HG03521 (cell line): ENCODE data around the gene COPS9.

Source experiments
- ATAC-seq: cut with Tn5 transposase; IDR thresholded peaks from one replicate; pipeline ENCODE4 v1.9.1; 2021; ENCODE audit warnings: mild to moderate bottlenecking, moderate library complexity; ENCODE audit not compliant: unreplicated experiment

The COPS9 gene

GRCh38 chr2:240151477-240152031 is 15.4 kb upstream of the COPS9 start:
- ATAC-seq, result no peak

GRCh38 chr2:240149943-240150784 is 14.1 kb upstream of the COPS9 start:
- ATAC-seq, result no peak

GRCh38 chr2:240147911-240148587 is 11.9 kb upstream of the COPS9 start:
- ATAC-seq, result no peak

- ATAC-seq, result no peak
These were observed 11.3 kb upstream of the COPS9 start for GRCh38 chr2:240147382-240147781.

GRCh38 chr2:240146627-240147278 is 10.6 kb upstream of the COPS9 start:
- no peak for ATAC-seq

GRCh38 chr2:240146141-240146561 is 10.0 kb upstream of the COPS9 start:
- ATAC-seq, result no peak

- no peak for ATAC-seq
These were observed 9.4 kb upstream of the COPS9 start for GRCh38 chr2:240145461-240145860.

GRCh38 chr2:240144649-240145261 is 8.7 kb upstream of the COPS9 start:
- no peak for ATAC-seq

GRCh38 chr2:240143801-240144648 is 7.9 kb upstream of the COPS9 start:
- no peak for ATAC-seq

- ATAC-seq, result no peak
These were observed 7.2 kb upstream of the COPS9 start for GRCh38 chr2:240143276-240143675.

- no peak for ATAC-seq
These were observed 6.8 kb upstream of the COPS9 start for GRCh38 chr2:240142859-240143258.

- ATAC-seq, result no peak
These were observed 6.2 kb upstream of the COPS9 start for GRCh38 chr2:240142256-240142775.

GRCh38 chr2:240141736-240142135 is 5.6 kb upstream of the COPS9 start:
- ATAC-seq, result no peak

- ATAC-seq, result no peak
These were observed 4.8 kb upstream of the COPS9 start for GRCh38 chr2:240140920-240141319.

GRCh38 chr2:240140511-240140910 is 4.4 kb upstream of the COPS9 start, which contains the start of gene OTOS:
Gene OTOS (minus strand): TSS chr2:240140658. CDS start chr2:240140326, 332 bp downstream.
- no peak for ATAC-seq

GRCh38 chr2:240139666-240140393 is 3.7 kb upstream of the COPS9 start:
- ATAC-seq, result no peak

- no peak for ATAC-seq
These were observed 2.9 kb upstream of the COPS9 start for GRCh38 chr2:240139011-240139441.

- no peak for ATAC-seq
These were observed 2.3 kb upstream of the COPS9 start for GRCh38 chr2:240138254-240138984.
